Type B pancreatic cell (in vitro differentiated cells): ENCODE measurements around the gene DDX54. TPM values are rescaled to one million over a fixed set of nuclear protein-coding genes. Genes with fewer than 3 reads are reported as not detected.

Experiments used
- DNase-seq: peaks from one replicate; pipeline ENCODE4 v3.0.0; 2021; ENCODE audit warnings: mixed read lengths; ENCODE audit not compliant: unreplicated experiment; ENCODE audit errors: extremely low spot score
- H3K27ac Mint-ChIP-seq: 2 replicates; pipeline ENCODE4 v1.8.0; 2021; ENCODE audit warnings: mild to moderate bottlenecking, mixed read lengths
- H3K27me3 Mint-ChIP-seq: 2 replicates; pipeline ENCODE4 v1.8.0; 2021; ENCODE audit warnings: mixed read lengths
- H3K36me3 Mint-ChIP-seq: 2 replicates; pipeline ENCODE4 v1.8.0; 2021; ENCODE audit warnings: mixed read lengths
- H3K4me1 Mint-ChIP-seq: one replicate; pipeline ENCODE4 v1.8.0; 2021; ENCODE audit warnings: mixed read lengths; ENCODE audit not compliant: unreplicated experiment
- H3K4me3 Mint-ChIP-seq: 2 replicates; pipeline ENCODE4 v1.8.0; 2021; ENCODE audit warnings: mild to moderate bottlenecking, mixed read lengths
- H3K9me3 Mint-ChIP-seq: 2 replicates; pipeline ENCODE4 v1.8.0; 2021; ENCODE audit warnings: mixed read lengths
- CTCF ChIP-seq: fragments of 200-600 bp; sonication (generic); conservative IDR thresholded peaks from 2 replicates; pipeline ENCODE4 v1.5.0; 2021; ENCODE audit warnings: antibody characterized with exemption, mild to moderate bottlenecking
- long read RNA-seq: library from polyadenylated mRNA; unstranded; transcript quantifications from one replicate; pipeline ENCODE4 v2.0.0, GENCODE V29; 2020
- total RNA-seq: library from RNA; stranded (reverse); gene quantifications from 2 replicates; pipeline ENCODE4 v1.2.1, GENCODE V29; 2021; ENCODE audit warnings: low replicate concordance

DDX54 gene, protein sequence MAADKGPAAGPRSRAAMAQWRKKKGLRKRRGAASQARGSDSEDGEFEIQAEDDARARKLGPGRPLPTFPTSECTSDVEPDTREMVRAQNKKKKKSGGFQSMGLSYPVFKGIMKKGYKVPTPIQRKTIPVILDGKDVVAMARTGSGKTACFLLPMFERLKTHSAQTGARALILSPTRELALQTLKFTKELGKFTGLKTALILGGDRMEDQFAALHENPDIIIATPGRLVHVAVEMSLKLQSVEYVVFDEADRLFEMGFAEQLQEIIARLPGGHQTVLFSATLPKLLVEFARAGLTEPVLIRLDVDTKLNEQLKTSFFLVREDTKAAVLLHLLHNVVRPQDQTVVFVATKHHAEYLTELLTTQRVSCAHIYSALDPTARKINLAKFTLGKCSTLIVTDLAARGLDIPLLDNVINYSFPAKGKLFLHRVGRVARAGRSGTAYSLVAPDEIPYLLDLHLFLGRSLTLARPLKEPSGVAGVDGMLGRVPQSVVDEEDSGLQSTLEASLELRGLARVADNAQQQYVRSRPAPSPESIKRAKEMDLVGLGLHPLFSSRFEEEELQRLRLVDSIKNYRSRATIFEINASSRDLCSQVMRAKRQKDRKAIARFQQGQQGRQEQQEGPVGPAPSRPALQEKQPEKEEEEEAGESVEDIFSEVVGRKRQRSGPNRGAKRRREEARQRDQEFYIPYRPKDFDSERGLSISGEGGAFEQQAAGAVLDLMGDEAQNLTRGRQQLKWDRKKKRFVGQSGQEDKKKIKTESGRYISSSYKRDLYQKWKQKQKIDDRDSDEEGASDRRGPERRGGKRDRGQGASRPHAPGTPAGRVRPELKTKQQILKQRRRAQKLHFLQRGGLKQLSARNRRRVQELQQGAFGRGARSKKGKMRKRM
- total RNA-seq: 53.9 and 66.1 TPM in 2 replicates
- long read RNA-seq, full-length matches to known transcripts: 16 of 28 reads
- long read RNA-seq, partial matches to known transcripts: 7 of 28 reads
- long read RNA-seq, other reads (novel, unspliced or antisense): 5 of 28 reads

- Mint-ChIP-seq H3K9me3 (no peaks in the 10 kb centered on the region), H3K4me1 (peaks cover 14% of the 10 kb centered on the region), H3K4me3 (peak within 1 kb of the TSS; percentile 94), H3K36me3 (peaks cover 10% of the 10 kb centered on the region), H3K27me3 (no peaks in the 10 kb centered on the region), H3K27ac (peak within 1 kb of the TSS; percentile 92)
- DNase-seq: peak; percentile 87
- no peak for TF ChIP-seq CTCF
Observed at GRCh38 chr12:113185180-113186032, at the start of gene DDX54, which contains the start of gene RITA1. Gene DDX54 (minus strand): TSS chr12:113185478. CDS start chr12:113185451, 27 bp downstream. Gene RITA1 (plus strand): TSS chr12:113185721. CDS start chr12:113186747, 1,026 bp downstream.

DNA sequence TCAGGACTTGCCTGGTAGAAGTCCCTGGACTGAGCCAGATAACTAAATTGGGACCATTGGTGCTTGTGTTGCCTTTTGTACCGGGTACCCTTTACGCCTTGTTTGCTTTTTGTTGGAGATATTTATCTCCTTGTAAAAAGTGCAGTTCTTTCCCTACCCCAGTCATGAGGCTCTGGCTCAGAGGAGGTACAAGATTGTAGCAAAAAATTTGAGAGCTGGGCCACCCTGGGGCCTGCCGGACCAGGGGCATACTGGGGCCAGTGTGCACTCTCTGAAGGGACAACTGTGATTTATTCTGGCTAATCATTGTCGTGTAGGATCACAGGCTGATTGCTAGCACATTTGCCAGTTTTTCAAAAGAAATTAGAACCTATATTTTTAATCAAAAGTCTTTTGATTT, 49.2 kb upstream of the DDX54 start:
- peak overlapping the region; percentile 24 for H3K27ac Mint-ChIP-seq

DNA sequence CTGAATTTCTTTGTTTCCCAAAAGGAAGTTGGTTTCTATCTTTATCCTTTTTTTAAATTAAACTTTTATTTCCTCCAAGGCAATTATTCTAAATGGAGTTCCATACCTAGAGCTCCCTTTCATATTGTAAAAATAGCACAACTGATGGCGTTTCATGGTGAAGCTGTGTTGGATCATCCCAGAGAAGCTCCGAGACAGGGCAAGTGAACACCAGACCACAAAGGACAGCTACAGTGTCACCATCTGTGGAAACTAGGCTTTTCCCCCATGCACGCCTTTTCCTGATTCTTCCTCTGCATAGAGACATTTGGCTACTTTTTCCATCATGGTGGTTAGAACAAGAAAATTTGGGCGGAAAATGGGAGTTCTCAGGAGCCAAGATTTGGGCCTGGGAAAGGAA, 48.7 kb upstream of the DDX54 start:
- Mint-ChIP-seq H3K4me1 (peaks cover 37% of the 10 kb centered on the region), H3K9me3 (no peaks in the 10 kb centered on the region), H3K27ac (peak overlapping the region; percentile 79), H3K36me3 (peaks cover 33% of the 10 kb centered on the region), H3K4me3 (no peak overlapping the region), H3K27me3 (no peaks in the 10 kb centered on the region)
- no peak for TF ChIP-seq CTCF
- no peak for DNase-seq

More for the DNA sequence above, 49.2 kb upstream of the DDX54 start:
- DNase-seq: no peak
- Mint-ChIP-seq H3K4me1 (peaks cover 42% of the 10 kb centered on the region), H3K27me3 (no peaks in the 10 kb centered on the region), H3K4me3 (no peak overlapping the region), H3K9me3 (no peaks in the 10 kb centered on the region), H3K36me3 (peaks cover 33% of the 10 kb centered on the region)
- TF ChIP-seq CTCF: no peak

GRCh38 chr12:113232840-113233585, 47.7 kb upstream of the DDX54 start:
- TF ChIP-seq CTCF: no peak
- Mint-ChIP-seq H3K27me3 (no peaks in the 10 kb centered on the region), H3K4me3 (peak overlapping the region; percentile 39), H3K36me3 (peaks cover 41% of the 10 kb centered on the region), H3K9me3 (no peaks in the 10 kb centered on the region), H3K4me1 (peaks cover 37% of the 10 kb centered on the region), H3K27ac (peak overlapping the region; percentile 79)
- DNase-seq: no peak
